ENCODE measurements around the gene CNNM1. TPM values are rescaled to one million over a fixed set of nuclear protein-coding genes. Genes with fewer than 3 reads are reported as not detected.

Gene CNNM1
- total and polyA plus RNA-seq, 2 donors (not counting 1 experiment from before 2014, with no cell fraction given): not detected

DNA sequence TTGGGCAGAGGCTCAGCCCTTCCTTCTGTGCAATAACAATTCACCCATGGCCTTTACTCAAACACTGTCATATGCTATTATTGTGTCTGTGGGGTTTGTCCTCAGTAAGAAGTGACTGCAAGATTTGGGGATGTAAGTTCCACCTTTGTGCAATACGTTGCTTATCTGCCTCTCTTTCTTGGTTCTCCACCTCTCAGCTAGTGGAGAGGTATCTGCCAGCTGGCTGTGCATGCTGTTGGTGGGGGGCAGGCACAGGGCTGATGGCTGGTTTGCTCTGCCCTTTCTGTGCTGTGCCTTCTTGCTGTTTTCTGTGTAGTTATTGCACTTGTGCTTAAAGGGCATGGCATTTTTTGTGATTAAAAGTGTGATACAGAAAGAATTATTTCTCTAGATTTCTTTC is 36.2 kb downstream of the CNNM1 start:
- Mint-ChIP-seq H3K4me3 (no peak overlapping the region), H3K4me1 (no peaks in the 10 kb centered on the region), H3K27me3 (peaks cover 18% of the 10 kb centered on the region), H3K27ac (no peak overlapping the region), H3K9me3 (ENCODE audit: insufficient read depth) (no peaks in the 10 kb centered on the region)
- no peaks in the 10 kb centered on the region for H3K27me3 ChIP-seq (replicated peaks in 1 of 4; ENCODE audit: control extremely low read depth in 1 of 4, control insufficient read depth in 3 of 4, insufficient read depth in 4 of 4, low read length in 3 of 4)
- no peaks in the 10 kb centered on the region for H3K4me1 ChIP-seq (ENCODE audit: control insufficient read depth in 2 of 2, insufficient read depth in 2 of 2, low read length in 2 of 2)
- no peak for ATAC-seq (ENCODE audit: low read depth)
- no peak overlapping the region for H3K4me3 ChIP-seq (ENCODE audit: control extremely low read depth in 1 of 5, extremely low read depth in 1 of 5, insufficient read depth in 1 of 5, low read depth in 2 of 5, low read length in 4 of 5)
- no peaks in the 10 kb centered on the region for H3K9me3 ChIP-seq (ENCODE audit: control extremely low read depth in 1 of 3, control insufficient read depth in 2 of 3, insufficient read depth in 1 of 3, low read length in 2 of 3)
- no peaks in the 10 kb centered on the region for H3K79me2 ChIP-seq (ENCODE audit: control insufficient read depth, insufficient read depth, low read length)
- ChIA-PET CTCF (no interaction called here), POLR2A (no interaction called here)
- H3K9ac ChIP-seq (ENCODE audit: low read length): no peak overlapping the region
- H2AFZ ChIP-seq (ENCODE audit: insufficient read depth, low read depth, low read length, poor library complexity, severe bottlenecking): no peak overlapping the region
- H3K27ac ChIP-seq (ENCODE audit: low read length in 2 of 2): no peak overlapping the region
- WGBS (ENCODE audit: insufficient coverage): no CpG with 5 or more reads among the region's 1 CpG
- H3K36me3 ChIP-seq (replicated peaks in 1 of 2; ENCODE audit: control extremely low read depth in 1 of 2, control insufficient read depth in 1 of 2, extremely low read depth in 1 of 2, insufficient read depth in 2 of 2, low read length in 1 of 2): no peaks in the 10 kb centered on the region
- H4K20me1 ChIP-seq (ENCODE audit: control insufficient read depth, insufficient read depth, low read length, poor library complexity, severe bottlenecking): no peaks in the 10 kb centered on the region
- intact Hi-C loops (cut with micrococcal nuclease): no loop called here
- DNase-seq: no peak
- no peak overlapping the region for H3K4me2 ChIP-seq (replicated peaks; ENCODE audit: low read depth, low read length, poor library complexity, severe bottlenecking)
- no peak for TF ChIP-seq EZH2 (IDR thresholded peaks at IDR 0.05; ENCODE audit: borderline replicate concordance, insufficient read depth, low read depth, low read length, poor library complexity, severe bottlenecking)
- TF ChIP-seq, protein P1, sequence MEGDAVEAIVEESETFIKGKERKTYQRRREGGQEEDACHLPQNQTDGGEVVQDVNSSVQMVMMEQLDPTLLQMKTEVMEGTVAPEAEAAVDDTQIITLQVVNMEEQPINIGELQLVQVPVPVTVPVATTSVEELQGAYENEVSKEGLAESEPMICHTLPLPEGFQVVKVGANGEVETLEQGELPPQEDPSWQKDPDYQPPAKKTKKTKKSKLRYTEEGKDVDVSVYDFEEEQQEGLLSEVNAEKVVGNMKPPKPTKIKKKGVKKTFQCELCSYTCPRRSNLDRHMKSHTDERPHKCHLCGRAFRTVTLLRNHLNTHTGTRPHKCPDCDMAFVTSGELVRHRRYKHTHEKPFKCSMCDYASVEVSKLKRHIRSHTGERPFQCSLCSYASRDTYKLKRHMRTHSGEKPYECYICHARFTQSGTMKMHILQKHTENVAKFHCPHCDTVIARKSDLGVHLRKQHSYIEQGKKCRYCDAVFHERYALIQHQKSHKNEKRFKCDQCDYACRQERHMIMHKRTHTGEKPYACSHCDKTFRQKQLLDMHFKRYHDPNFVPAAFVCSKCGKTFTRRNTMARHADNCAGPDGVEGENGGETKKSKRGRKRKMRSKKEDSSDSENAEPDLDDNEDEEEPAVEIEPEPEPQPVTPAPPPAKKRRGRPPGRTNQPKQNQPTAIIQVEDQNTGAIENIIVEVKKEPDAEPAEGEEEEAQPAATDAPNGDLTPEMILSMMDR (IDR thresholded peaks at IDR 0.05): no peak

DNA sequence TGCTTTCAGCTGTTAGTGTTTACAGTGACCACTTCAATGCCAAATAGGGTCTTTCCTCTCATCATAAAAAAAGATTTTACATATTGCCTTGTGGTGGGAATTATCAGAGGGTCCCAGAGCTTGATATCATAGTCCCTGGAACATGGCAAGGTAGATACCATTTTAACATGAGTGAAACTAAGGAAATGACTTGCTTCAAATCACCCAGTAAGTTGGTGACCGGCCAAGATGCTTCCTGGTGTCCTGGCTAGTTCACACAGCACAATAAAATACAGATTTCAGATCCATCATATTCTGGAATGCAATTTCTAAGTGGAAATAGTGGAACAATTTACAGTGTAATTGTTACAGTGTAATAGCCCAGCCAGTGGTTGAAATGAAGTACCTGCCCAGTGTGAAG is 36.6 kb downstream of the CNNM1 start:
- Mint-ChIP-seq H3K27ac (no peak overlapping the region), H3K27me3 (peaks cover 18% of the 10 kb centered on the region), H3K4me3 (no peak overlapping the region), H3K4me1 (no peaks in the 10 kb centered on the region), H3K9me3 (ENCODE audit: insufficient read depth) (no peaks in the 10 kb centered on the region)
- H3K9me3 ChIP-seq (ENCODE audit: control extremely low read depth in 1 of 3, control insufficient read depth in 2 of 3, insufficient read depth in 1 of 3, low read length in 2 of 3): no peaks in the 10 kb centered on the region
- no peaks in the 10 kb centered on the region for H3K27me3 ChIP-seq (replicated peaks in 1 of 4; ENCODE audit: control extremely low read depth in 1 of 4, control insufficient read depth in 3 of 4, insufficient read depth in 4 of 4, low read length in 3 of 4)
- ATAC-seq (ENCODE audit: low read depth): no peak
- H4K20me1 ChIP-seq (ENCODE audit: control insufficient read depth, insufficient read depth, low read length, poor library complexity, severe bottlenecking): no peaks in the 10 kb centered on the region
- no CpG with 5 or more reads among the region's 1 CpG for WGBS (ENCODE audit: insufficient coverage)
- H3K4me3 ChIP-seq (ENCODE audit: control extremely low read depth in 1 of 5, extremely low read depth in 1 of 5, insufficient read depth in 1 of 5, low read depth in 2 of 5, low read length in 4 of 5): no peak overlapping the region
- H3K9ac ChIP-seq (ENCODE audit: low read length): no peak overlapping the region
- no peaks in the 10 kb centered on the region for H3K79me2 ChIP-seq (ENCODE audit: control insufficient read depth, insufficient read depth, low read length)
- ChIA-PET CTCF (no interaction called here), POLR2A (no interaction called here)
- intact Hi-C loops (cut with micrococcal nuclease): no loop called here
- DNase-seq: no peak
- H3K36me3 ChIP-seq (replicated peaks in 1 of 2; ENCODE audit: control extremely low read depth in 1 of 2, control insufficient read depth in 1 of 2, extremely low read depth in 1 of 2, insufficient read depth in 2 of 2, low read length in 1 of 2): no peaks in the 10 kb centered on the region
- TF ChIP-seq, protein P1 (IDR thresholded peaks at IDR 0.05): no peak
- TF ChIP-seq EZH2 (IDR thresholded peaks at IDR 0.05; ENCODE audit: borderline replicate concordance, insufficient read depth, low read depth, low read length, poor library complexity, severe bottlenecking): no peak
- H3K4me1 ChIP-seq (ENCODE audit: control insufficient read depth in 2 of 2, insufficient read depth in 2 of 2, low read length in 2 of 2): no peaks in the 10 kb centered on the region
- no peak overlapping the region for H3K4me2 ChIP-seq (replicated peaks; ENCODE audit: low read depth, low read length, poor library complexity, severe bottlenecking)
- H3K27ac ChIP-seq (ENCODE audit: low read length in 2 of 2): no peak overlapping the region
- no peak overlapping the region for H2AFZ ChIP-seq (ENCODE audit: insufficient read depth, low read depth, low read length, poor library complexity, severe bottlenecking)

All from B cell (primary cell).